GM18517 (cell line): Measurements from ENCODE around the gene CRHR2.

Source experiments
- ATAC-seq: cut with Tn5 transposase; IDR thresholded peaks from one replicate; pipeline ENCODE4 v1.9.1; 2021; ENCODE audit warnings: mild to moderate bottlenecking, moderate library complexity; ENCODE audit not compliant: unreplicated experiment

CRHR2 gene

GRCh38 chr7:30633223-30633622 is 49.0 kb downstream of the CRHR2 start:
- no peak for ATAC-seq

DNA sequence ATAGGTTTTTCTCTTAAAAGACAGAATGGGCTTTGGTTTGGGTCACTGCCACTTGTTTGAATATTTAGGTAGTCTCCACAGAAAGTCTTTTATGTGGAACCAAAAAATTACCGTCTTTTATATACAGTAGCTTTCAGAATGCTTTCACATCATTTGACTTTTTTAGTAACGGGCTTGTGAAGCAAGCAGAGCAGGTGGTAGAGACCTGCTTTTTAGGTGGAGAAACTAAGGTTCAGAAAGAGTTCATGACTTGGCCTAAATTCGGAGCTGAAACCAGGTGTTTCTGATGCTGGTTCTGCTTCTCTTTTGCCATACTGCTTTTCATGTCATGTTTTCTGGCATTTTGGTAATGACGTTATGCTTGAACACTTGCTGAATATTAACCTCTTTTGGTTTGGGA is 51.3 kb downstream of the CRHR2 start:
- ATAC-seq = peak; percentile 59

- no peak for ATAC-seq
Measured at GRCh38 chr7:30627026-30627425, 55.2 kb downstream of the CRHR2 start.

DNA sequence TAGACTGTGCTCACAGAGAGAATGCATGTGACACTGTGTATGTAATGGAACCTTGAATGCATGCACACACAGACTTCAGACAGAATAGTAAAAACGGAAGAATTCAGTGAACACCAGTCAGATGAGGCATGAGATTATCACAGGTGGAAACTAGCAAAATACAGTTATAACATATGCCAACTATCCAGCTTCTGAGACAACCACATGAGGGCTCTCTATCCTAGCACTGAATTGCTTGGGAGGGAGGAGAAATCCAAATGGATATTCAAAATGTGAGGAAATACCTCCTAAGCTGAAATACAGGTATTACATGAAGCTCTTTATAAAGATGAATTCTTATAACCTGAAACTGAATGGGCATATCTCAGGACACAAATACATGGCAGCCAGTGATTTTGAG is 57.0 kb downstream of the CRHR2 start:
- no peak for ATAC-seq

- no peak for ATAC-seq
Measured at GRCh38 chr7:30618961-30619360, 63.3 kb downstream of the CRHR2 start.

GRCh38 chr7:30618080-30618676 is 64.1 kb downstream of the CRHR2 start:
- no peak for ATAC-seq

- ATAC-seq = no peak
Measured at GRCh38 chr7:30617359-30617758, 64.9 kb downstream of the CRHR2 start.

GRCh38 chr7:30616318-30616717 is 65.9 kb downstream of the CRHR2 start:
- ATAC-seq = no peak

- ATAC-seq = no peak
Measured at GRCh38 chr7:30613366-30614325, 68.6 kb downstream of the CRHR2 start.

DNA sequence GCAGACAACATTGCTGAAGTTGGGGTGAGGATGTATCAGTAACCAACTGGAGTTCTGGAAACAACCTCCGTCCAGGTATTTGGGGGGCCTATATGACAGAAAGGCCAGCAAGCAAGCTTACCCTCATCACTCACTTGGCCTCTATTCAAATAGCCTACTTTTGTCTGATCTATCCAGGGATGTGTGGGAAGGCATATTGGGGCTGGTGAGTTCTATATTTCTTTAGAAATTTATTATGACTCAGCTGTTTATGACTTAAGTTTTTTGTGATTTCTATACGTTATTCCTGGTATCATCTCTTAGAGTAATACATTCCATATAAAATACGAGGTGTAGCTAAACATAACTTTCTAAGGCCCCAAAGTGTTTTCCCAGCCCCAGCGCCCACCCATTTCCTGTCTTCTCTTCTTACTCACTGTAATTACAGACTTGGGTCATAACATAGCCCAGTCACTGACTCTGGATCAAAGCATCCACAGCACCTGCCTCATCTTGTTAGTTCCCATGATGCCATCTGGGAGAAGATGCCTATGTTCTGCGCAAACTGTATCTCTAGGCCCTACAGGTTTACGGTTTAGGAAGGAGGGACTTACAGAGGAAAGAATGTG is 69.5 kb downstream of the CRHR2 start:
- no peak for ATAC-seq

GRCh38 chr7:30605832-30606231 is 76.4 kb downstream of the CRHR2 start:
- no peak for ATAC-seq

- ATAC-seq = no peak
Measured at GRCh38 chr7:30604901-30605300, 77.4 kb downstream of the CRHR2 start.
